ENCODE data around the gene SLC25A19. TPM values are rescaled to one million over a fixed set of nuclear protein-coding genes. Genes with fewer than 3 reads are reported as not detected.

The SLC25A19 gene
- total RNA-seq, 1 experiment from 2014 or later = 29.0 TPM

- in situ Hi-C loops (cut with HindIII; ENCODE audit: low pct_unique_long_range_greater_than_20kb, low sequenced_read_pairs) = no loop called here
- Histone ChIP-seq H3K27ac (ENCODE audit: low read length) (no peak overlapping the region), H3K4me3 (ENCODE audit: low read depth in 2 of 2, low read length in 2 of 2) (no peak overlapping the region), H3K4me1 (ENCODE audit: control insufficient read depth, insufficient read depth, low read length) (0 out of 2 replicates have a peak, but pooled peaks cover 3% of the 10 kb centered on the region), H3K9me3 (ENCODE audit: control insufficient read depth, insufficient read depth, low read depth, low read length) (no peaks in the 10 kb centered on the region), H3K36me3 (ENCODE audit: control insufficient read depth, insufficient read depth, low read length) (peaks cover 20% of the 10 kb centered on the region), H3K27me3 (ENCODE audit: control insufficient read depth, insufficient read depth, low read length) (no peaks in the 10 kb centered on the region)
- ChIA-PET POLR2A (interaction anchor here (0.5 to 0.6 kb wide), 3 partner anchors 11 to 315 kb away, joined by 3 to 8 read pairs (median 4); no protein-coding TSS in a partner anchor), CTCF (interaction anchor here (0.5 to 2.0 kb wide), 11 partner anchors 9 to 285 kb away, joined by 3 to 7 read pairs (median 4); partner anchors contain the start of genes LLGL2, MIF4GD and TMEM94)
- ATAC-seq (peak; percentile 62), DNase-seq (ENCODE audit: low read depth, low spot score) (no peak)
- TF ChIP-seq CTCF (IDR thresholded peaks at IDR 0.05) (peak; percentile 93; the same call in 1 of the 2 replicates), POLR2AphosphoS5 (IDR thresholded peaks at IDR 0.05; ENCODE audit: low read depth, low read length) (no peak), TCF7L2 (IDR thresholded peaks at IDR 0.05; ENCODE audit: low read depth, low read length) (no peak)
- BruUV-seq (replicated peaks) = no TSS peak
- intact Hi-C loops (cut with micrococcal nuclease; ENCODE audit: unreplicated experiment) = no loop called here
These were observed 48.7 kb downstream of the SLC25A19 start for GRCh38 chr17:75240394-75241142.

- intact Hi-C loops (cut with micrococcal nuclease; ENCODE audit: unreplicated experiment) = no loop called here
- Histone ChIP-seq H3K27ac (ENCODE audit: low read length) (no peak overlapping the region), H3K9me3 (ENCODE audit: control insufficient read depth, insufficient read depth, low read depth, low read length) (no peaks in the 10 kb centered on the region), H3K27me3 (ENCODE audit: control insufficient read depth, insufficient read depth, low read length) (no peaks in the 10 kb centered on the region), H3K4me1 (ENCODE audit: control insufficient read depth, insufficient read depth, low read length) (0 out of 2 replicates have a peak, but pooled peaks cover 3% of the 10 kb centered on the region), H3K36me3 (ENCODE audit: control insufficient read depth, insufficient read depth, low read length) (peaks cover 20% of the 10 kb centered on the region), H3K4me3 (ENCODE audit: low read depth in 2 of 2, low read length in 2 of 2) (no peak overlapping the region)
- no TSS peak for BruUV-seq (replicated peaks)
- TF ChIP-seq CTCF (IDR thresholded peaks at IDR 0.05) (no peak), POLR2AphosphoS5 (IDR thresholded peaks at IDR 0.05; ENCODE audit: low read depth, low read length) (no peak; the same call in 1 of the 2 replicates), TCF7L2 (IDR thresholded peaks at IDR 0.05; ENCODE audit: low read depth, low read length) (no peak), REST (IDR thresholded peaks at IDR 0.05; ENCODE audit: insufficient read depth in 1 of 2, low read depth in 2 of 2, low read length in 1 of 2) (no peak), SIN3A (IDR thresholded peaks at IDR 0.05; ENCODE audit: borderline replicate concordance, insufficient read depth, low read depth, low read length) (no peak)
- ChIA-PET POLR2A (interaction anchor here (0.5 to 0.6 kb wide), 3 partner anchors 11 to 315 kb away, joined by 3 to 8 read pairs (median 4); no protein-coding TSS in a partner anchor), CTCF (interaction anchor here (0.5 to 2.0 kb wide), 9 partner anchors 9 to 286 kb away, joined by 3 to 7 read pairs (median 4); partner anchors contain the start of genes LLGL2 and MIF4GD)
- in situ Hi-C loops (cut with HindIII; ENCODE audit: low pct_unique_long_range_greater_than_20kb, low sequenced_read_pairs) = no loop called here
- ATAC-seq (peak; percentile 2; the same call in 1 of the 2 replicates), DNase-seq (ENCODE audit: low read depth, low spot score) (no peak)
These were observed 49.3 kb downstream of the SLC25A19 start for GRCh38 chr17:75239778-75240393.
